GM19372 (cell line): ENCODE data around the gene MYOM1.

Experiments used
- ATAC-seq: cut with Tn5 transposase; IDR thresholded peaks from one replicate; pipeline ENCODE4 v1.9.1; 2021; ENCODE audit warnings: mild to moderate bottlenecking, low read depth, moderate library complexity; ENCODE audit not compliant: unreplicated experiment

The MYOM1 gene

GRCh38 chr18:3219631-3220335, at the start of gene MYOM1:
MYOM1 (minus strand) TSS chr18:3219968; CDS start chr18:3215223, 4,745 bp downstream.
- no peak for ATAC-seq

GRCh38 chr18:3269241-3269913, 49.6 kb upstream of the MYOM1 start:
- ATAC-seq, result no peak

GRCh38 chr18:3268306-3268705, 48.5 kb upstream of the MYOM1 start:
- no peak for ATAC-seq

GRCh38 chr18:3266062-3266608, 46.4 kb upstream of the MYOM1 start:
- no peak for ATAC-seq

GRCh38 chr18:3265564-3266033, 45.8 kb upstream of the MYOM1 start:
- no peak for ATAC-seq

GRCh38 chr18:3264362-3264761, 44.6 kb upstream of the MYOM1 start:
- no peak for ATAC-seq

- no peak for ATAC-seq
These were observed 43.4 kb upstream of the MYOM1 start for GRCh38 chr18:3263132-3263700.

GRCh38 chr18:3262234-3263131, 42.7 kb upstream of the MYOM1 start:
- ATAC-seq, result peak; percentile 44

- ATAC-seq, result peak; percentile 78
These were observed 41.8 kb upstream of the MYOM1 start, which contains the start of gene MYL12B for GRCh38 chr18:3261373-3262233. MYL12B (plus strand) TSS chr18:3262133; CDS start chr18:3272899, 10,766 bp downstream.

GRCh38 chr18:3260995-3261372, 41.2 kb upstream of the MYOM1 start:
- no peak for ATAC-seq

GRCh38 chr18:3257627-3258120, 37.9 kb upstream of the MYOM1 start:
- ATAC-seq, result no peak

GRCh38 chr18:3256693-3257626, 37.2 kb upstream of the MYOM1 start:
- ATAC-seq, result no peak

GRCh38 chr18:3255611-3256165, 35.9 kb upstream of the MYOM1 start:
- no peak for ATAC-seq

- no peak for ATAC-seq
These were observed 35.0 kb upstream of the MYOM1 start for GRCh38 chr18:3254725-3255124.

GRCh38 chr18:3252843-3253242, 33.1 kb upstream of the MYOM1 start:
- ATAC-seq, result no peak

GRCh38 chr18:3251963-3252277, 32.2 kb upstream of the MYOM1 start:
- no peak for ATAC-seq

- ATAC-seq, result no peak
These were observed 31.6 kb upstream of the MYOM1 start for GRCh38 chr18:3251249-3251962.
